K562 (cell line): Measurements from ENCODE around the gene HSPB8. TPM values are rescaled to one million over a fixed set of nuclear protein-coding genes. Genes with fewer than 3 reads are reported as not detected.

Source experiments
- ATAC-seq: fragments of 200-7000 bp; cut with Tn5 transposase; 3 replicates; pipeline ENCODE4 v1.9.1; 2020; ENCODE audit warnings: moderate library complexity
- BruUV-seq: library from RNA; stranded (reverse); fragments of 400-500 nt; replicated peaks from 2 replicates; lab custom pipeline; 2021; lab: Mats Ljungman, UMichigan
- CTCF ChIA-PET: fragments of 300-600 bp; formaldehyde crosslinking; extraction: SDS; loops from one replicate; lab custom pipeline; 2021; ENCODE audit warnings: low intra/inter-chr PET ratio; lab: Yijun Ruan, JAX
- POLR2A ChIA-PET: fragments of 300-600, 350-650 bp; sonication (Branson Sonifier 250); formaldehyde crosslinking; extraction: SDS; loops from one replicate; lab custom pipeline; 2021; ENCODE audit warnings: antibody characterized with exemption, inconsistent platforms; lab: Yijun Ruan, JAX
- DNase-seq, 4 experiments: peaks; one replicate each; pipeline versions ENCODE4 v3.0.0 to v3.0.0-alpha.2; 2011 to 2018; ENCODE audit warnings: low spot score in 3 of 4, mixed read lengths in 3 of 4; ENCODE audit errors: extremely low read depth in 1 of 4
- FAIRE-seq: peaks from 2 replicates; lab custom pipeline; 2011; peaks lifted over from hg19 to GRCh38; lab: Jason Lieb, UNC
- H2AFZ ChIP-seq: 2 replicates; pipeline ENCODE4 v1.6.0; 2011; ENCODE audit warnings: low read depth, low read length, control low read depth, inconsistent platforms
- H3K27ac ChIP-seq: fragments of 200-600 bp; 3 replicates; pipeline ENCODE4 v1.8.0; 2011; ENCODE audit warnings: low read depth, mild to moderate bottlenecking, control low read depth, inconsistent platforms, low read length, moderate library complexity, mixed read lengths; ENCODE audit errors: extremely low read depth
- H3K27me3 ChIP-seq, 2 experiments: fragments of 300-600 bp in 1 of 2; 2 replicates in 1 of 2; 3 replicates in 1 of 2; pipeline versions ENCODE4 v1.6.0 to v1.8.0; 2011; ENCODE audit warnings: inconsistent platforms in 2 of 2, low read length in 2 of 2, mild to moderate bottlenecking in 1 of 2, mixed read lengths in 1 of 2, moderate library complexity in 1 of 2; ENCODE audit not compliant: control insufficient read depth in 2 of 2, insufficient read depth in 2 of 2
- H3K36me3 ChIP-seq: fragments of 300-600 bp; 3 replicates; pipeline ENCODE4 v1.8.0; 2011; ENCODE audit warnings: mild to moderate bottlenecking, low read length, inconsistent platforms; ENCODE audit not compliant: control insufficient read depth, insufficient read depth
- H3K4me1 ChIP-seq, 2 experiments: fragments of 200-600 bp in 1 of 2; replicated peaks in 1 of 2; 2 replicates in 1 of 2; 3 replicates in 1 of 2; pipeline versions ENCODE4 v1.5.1 to v1.8.0; 2011; ENCODE audit warnings: inconsistent platforms in 2 of 2, low read length in 2 of 2, mild to moderate bottlenecking in 1 of 2, mixed read lengths in 1 of 2, moderate library complexity in 1 of 2; ENCODE audit not compliant: control insufficient read depth in 2 of 2, insufficient read depth in 2 of 2
- H3K4me2 ChIP-seq: 2 replicates; pipeline ENCODE4 v1.6.1; 2011; ENCODE audit warnings: low read length, control low read depth, inconsistent platforms, mixed read lengths; ENCODE audit not compliant: insufficient read depth
- H3K4me3 ChIP-seq: fragments of 200-600 bp; sonication (generic), shearing (Covaris generic); 2 replicates; pipeline ENCODE4 v1.5.1; 2016; ENCODE audit warnings: control low read depth, inconsistent platforms
- H3K79me2 ChIP-seq: fragments of 200-600 bp; 3 replicates; pipeline ENCODE4 v1.8.0; 2011; ENCODE audit warnings: low read length, inconsistent platforms; ENCODE audit not compliant: control insufficient read depth, insufficient read depth
- H3K9ac ChIP-seq, 2 experiments: 2 replicates each; pipeline versions ENCODE4 v1.6.0 to v1.6.1; 2011; ENCODE audit warnings: low read depth in 2 of 2, low read length in 2 of 2, control low read depth in 1 of 2, inconsistent platforms in 1 of 2, mild to moderate bottlenecking in 1 of 2, mixed read lengths in 1 of 2; ENCODE audit not compliant: insufficient read depth in 1 of 2
- H3K9me1 ChIP-seq: one replicate; pipeline ENCODE4 v1.6.0; 2011; ENCODE audit warnings: inconsistent platforms, mild to moderate bottlenecking, low read length, moderate library complexity; ENCODE audit not compliant: control insufficient read depth, insufficient read depth
- H3K9me3 ChIP-seq: replicated peaks from 2 replicates; pipeline ENCODE4 v1.5.1; 2011; ENCODE audit warnings: low read depth, low read length, inconsistent platforms; ENCODE audit not compliant: control insufficient read depth, insufficient read depth
- H4K20me1 ChIP-seq: replicated peaks from 2 replicates; pipeline ENCODE4 v1.6.1; 2011; ENCODE audit warnings: low read length, inconsistent platforms, mixed read lengths; ENCODE audit not compliant: control insufficient read depth, insufficient read depth
- HDAC1 ChIP-seq, 2 experiments: fragments of 450-650 bp; IDR thresholded peaks; 2 replicates each; pipeline ENCODE4 v1.6.1; 2016 to 2017; ENCODE audit warnings: inconsistent platforms in 1 of 2, mild to moderate bottlenecking in 1 of 2, moderate library complexity in 1 of 2
- RBM25 ChIP-seq: fragments of 200-400 bp; formaldehyde crosslinking; IDR thresholded peaks from 2 replicates; pipeline ENCODE4 v1.6.1; 2018; ENCODE audit warnings: low read length, low read depth, moderate library complexity; ENCODE audit not compliant: severe bottlenecking
- ZC3H11A ChIP-seq: IDR thresholded peaks from 2 replicates; pipeline ENCODE4 v1.6.1; 2012; ENCODE audit warnings: low read depth, low read length, improper control_type of control experiment
- ZNF239 ChIP-seq: fragments of 250-450 bp; sonication (Bioruptor Pico); IDR thresholded peaks from 2 replicates; pipeline ENCODE4 v1.4.0; 2020; ENCODE audit warnings: mild to moderate bottlenecking
- WGBS: fragments of 100-300 bp; shearing (Covaris generic); methylation state at CpG from one replicate; pipeline ENCODE4 v1.1.6; 2016; ENCODE audit warnings: low coverage, mixed read lengths; ENCODE audit not compliant: insufficient coverage; ENCODE audit errors: missing lambda C conversion rate; 5-methylcytosine and 5-hydroxymethylcytosine counted together
- in situ Hi-C: fragments of 300-500 bp; cut with MboI; formaldehyde crosslinking; loops from 4 replicates; pipeline ENCODE4 v1.15.0; 2018; ENCODE audit warnings: inconsistent platforms, mixed read lengths
- intact Hi-C: fragments of 100-400 bp; cut with micrococcal nuclease; formaldehyde crosslinking; loops from 2 replicates; pipeline ENCODE4 v1.14.2; 2022
- polyA plus RNA-seq, 8 experiments: library from polyadenylated mRNA; depleted of rRNA in 4 of 8; stranded (reverse) in 5 of 8; unstranded in 3 of 8; fragments of >200 nt; fragmentation: Nextera tagmentation in 2 of 8; fragmentation: Illumina TruSeq in 1 of 8; extraction: Ambion mirVana in 2 of 8; extraction: Trizol in 1 of 8; gene quantifications; 2 replicates each; pipeline versions ENCODE4 v1.2.1 to v1.2.3, GENCODE V29; 2011 to 2014; ENCODE audit warnings: inconsistent platforms in 1 of 8, missing spikeins in 1 of 8
- total RNA-seq, 7 experiments: library from RNA; depleted of rRNA in 6 of 7; stranded (reverse); fragments of >200 nt in 6 of 7; fragmentation: Illumina TruSeq in 2 of 7; extraction: Trizol in 2 of 7; gene quantifications; 2 replicates each; pipeline versions ENCODE4 v1.2.1 to v1.2.3, GENCODE V29; 2011 to 2021; ENCODE audit warnings: low replicate concordance in 1 of 7

The HSPB8 gene
- total and polyA plus RNA-seq, 9 of the 15 experiments (the other 6 are each of a cell fraction or from before 2014, with no cell fraction given): 0.13 TPM; not detected in 8

- Histone ChIP-seq H3K4me3 (no peak overlapping the region), H2AFZ (no peak overlapping the region), H3K27ac (no peak overlapping the region), H4K20me1 (no peaks in the 10 kb centered on the region), H3K9me3 (no peaks in the 10 kb centered on the region), H3K4me2 (no peak overlapping the region), H3K9me1 (no peaks in the 10 kb centered on the region), H3K9ac (no peak overlapping the region), H3K36me3 (no peaks in the 10 kb centered on the region), H3K4me1 (peaks cover 0 to 12% of the 10 kb centered on the region in 2 experiments; a peak in 1 of 5 replicates), H3K79me2 (no peaks in the 10 kb centered on the region), H3K27me3 (peaks cover 2 to 16% of the 10 kb centered on the region in 2 experiments; a peak in 4 of 5 replicates)
- ATAC-seq: no peak
- no peak for TF ChIP-seq ZC3H11A
- peak; percentile 99 for TF ChIP-seq ZNF239 (CRISPR knock-in tag)
- no peak for TF ChIP-seq HDAC1 (IDR thresholded peaks at IDR 0.05)
- peak; percentile 83 for TF ChIP-seq RBM25
- in situ Hi-C loops: no loop called here
- ChIA-PET POLR2A (interaction anchor here (0.6 to 1.3 kb wide), 3 partner anchors 10 to 328 kb away, joined by 3 to 5 read pairs (median 3); no protein-coding TSS in a partner anchor), CTCF (no interaction called here)
- BruUV-seq: no TSS peak
- WGBS: 3% methylated on average over 5 of the region's 5 CpGs
- intact Hi-C loops: no loop called here
- no peak for FAIRE-seq
- no peak for DNase-seq
These were observed 4.2 kb downstream of the HSPB8 start for GRCh38 chr12:119182701-119183493.
